ENCODE results near the gene SPAG6. TPM values are rescaled to one million over a fixed set of nuclear protein-coding genes. Genes with fewer than 3 reads are reported as not detected.
"Not testable (repeated sequence)": the region's sequence is repeated elsewhere in the genome, so short reads cannot be mapped to it uniquely, and the experiment has no call there.

The SPAG6 gene
- total RNA-seq, 2 donors from 2014 or later: not detected

- no peak for DNase-seq (ENCODE audit: low spot score)
- intact Hi-C loops (cut with DNase I): no loop called here
These were observed 7.0 kb upstream of the SPAG6 start for GRCh38 chr10:22338185-22338900.

DNA sequence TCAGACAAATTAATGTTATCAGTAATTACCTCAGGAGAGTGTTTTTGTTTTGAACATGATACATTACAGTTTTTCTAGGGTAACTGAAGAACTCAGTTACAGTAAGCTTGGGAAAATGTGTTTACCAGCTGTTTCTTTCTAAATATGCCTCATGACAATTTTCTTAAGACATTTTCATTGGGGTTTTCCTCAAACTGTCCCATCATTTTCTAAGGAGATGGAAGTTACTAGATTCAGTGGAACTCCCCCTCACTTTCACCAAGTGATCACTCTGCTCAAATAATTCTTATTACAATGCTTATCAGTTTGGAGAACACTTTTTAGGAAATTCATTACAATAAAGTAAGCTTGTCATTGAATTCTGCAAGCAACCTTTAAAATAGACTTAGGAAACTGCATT, 6.4 kb upstream of the SPAG6 start:
- intact Hi-C loops (cut with DNase I): no loop called here
- DNase-seq (ENCODE audit: low spot score): no peak

DNA sequence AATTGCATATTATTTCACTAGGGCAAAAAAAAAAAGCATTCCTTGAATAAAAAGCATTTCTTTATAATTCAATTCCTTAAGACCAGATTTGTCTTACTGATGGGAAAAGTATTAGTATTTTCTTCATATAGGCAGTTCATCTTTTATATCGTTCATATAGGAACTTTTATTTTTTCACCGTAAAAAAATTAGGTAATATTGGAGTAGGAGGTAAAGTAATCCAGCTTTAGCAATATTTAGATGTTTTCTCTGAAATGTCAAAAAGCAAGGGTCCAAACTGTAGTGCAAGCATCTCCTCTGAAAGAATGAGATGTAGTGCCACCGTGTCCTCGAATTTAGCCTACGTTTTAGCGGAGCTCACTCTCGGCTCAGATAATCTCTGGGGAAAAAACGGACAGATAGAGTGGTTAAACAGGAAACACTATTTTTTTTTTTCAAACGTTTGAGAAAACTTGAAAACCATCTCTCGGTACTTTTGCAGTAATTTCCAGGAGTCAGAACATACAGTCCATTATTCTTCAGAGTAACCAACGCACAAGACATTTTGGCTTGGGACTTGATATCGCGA, 5.5 kb upstream of the SPAG6 start:
- no peak for DNase-seq (ENCODE audit: low spot score)
- intact Hi-C loops (cut with DNase I): loop anchor here in 1 of 2 donors (10.0 kb wide), 1 partner anchor 95 kb away; no protein-coding TSS in a partner anchor

GRCh38 chr10:22340329-22341189, 4.7 kb upstream of the SPAG6 start:
- intact Hi-C loops (cut with DNase I): loop anchor here (1.0 to 10.0 kb wide), 2 partner anchors 14 to 94 kb away; no protein-coding TSS in a partner anchor
- peak; percentile 91 for DNase-seq (ENCODE audit: low spot score)

GRCh38 chr10:22341190-22341925, 3.9 kb upstream of the SPAG6 start:
- peak; percentile 85 for DNase-seq (ENCODE audit: low spot score)
- intact Hi-C loops (cut with DNase I): loop anchor here (1.0 to 10.0 kb wide), 2 partner anchors 15 to 93 kb away; no protein-coding TSS in a partner anchor

DNA sequence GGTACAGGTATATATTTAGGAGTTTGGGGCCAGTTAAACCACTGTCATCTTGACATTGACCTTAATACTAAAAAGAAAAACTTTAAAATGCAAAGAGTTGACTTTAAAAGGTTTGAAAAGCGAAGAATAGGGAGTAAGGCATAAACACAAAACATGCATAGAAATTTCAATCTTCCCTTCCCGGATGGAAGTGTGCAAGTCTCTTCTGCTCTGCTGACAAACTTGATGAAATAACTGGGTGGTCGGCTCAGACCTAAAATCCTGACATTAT, 3.4 kb upstream of the SPAG6 start:
- intact Hi-C loops (cut with DNase I): loop anchor here (1.0 to 10.0 kb wide), 2 partner anchors 16 to 93 kb away; no protein-coding TSS in a partner anchor
- no peak for DNase-seq (ENCODE audit: low spot score)

DNA sequence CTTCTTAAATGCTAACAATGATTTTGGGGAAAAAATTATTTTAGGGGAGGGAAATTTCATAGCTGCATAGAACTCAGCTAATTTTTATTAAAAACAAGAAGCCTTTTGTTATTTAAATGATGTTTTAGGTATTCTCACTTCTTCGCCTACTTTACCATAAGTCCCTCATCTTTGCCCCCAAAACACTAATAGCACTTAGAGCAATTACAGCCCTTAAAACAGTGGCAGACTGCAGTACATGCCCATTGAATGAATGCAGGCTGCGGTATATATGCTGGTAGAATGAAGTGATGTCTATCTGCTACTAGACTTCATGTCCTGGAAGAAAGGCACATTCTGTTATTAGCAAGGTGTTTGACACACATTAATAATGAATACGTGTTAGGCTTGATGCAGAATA, 2.9 kb upstream of the SPAG6 start:
- intact Hi-C loops (cut with DNase I): loop anchor here in 1 of 2 donors (10.0 kb wide), 1 partner anchor 92 kb away; no protein-coding TSS in a partner anchor
- DNase-seq (ENCODE audit: low spot score): no peak

- intact Hi-C loops (cut with DNase I): loop anchor here in 1 of 2 donors (10.0 kb wide), 1 partner anchor 91 kb away; no protein-coding TSS in a partner anchor
- DNase-seq (ENCODE audit: low spot score): no peak
These were observed 1.6 kb upstream of the SPAG6 start for GRCh38 chr10:22343731-22344130.

- DNase-seq (ENCODE audit: low spot score): no peak
- intact Hi-C loops (cut with DNase I): loop anchor here in 1 of 2 donors (10.0 kb wide), 1 partner anchor 91 kb away; no protein-coding TSS in a partner anchor
These were observed 1.0 kb upstream of the SPAG6 start for GRCh38 chr10:22344249-22344648.

- intact Hi-C loops (cut with DNase I): loop anchor here in 1 of 2 donors (10.0 kb wide), 1 partner anchor 90 kb away; no protein-coding TSS in a partner anchor
- DNase-seq (ENCODE audit: low spot score): no peak
These were observed 455 bp upstream of the SPAG6 start for GRCh38 chr10:22344781-22345300.

GRCh38 chr10:22346096-22346661, 883 bp downstream of the SPAG6 start:
- DNase-seq (ENCODE audit: low spot score): no peak
- intact Hi-C loops (cut with DNase I): loop anchor here in 1 of 2 donors (10.0 kb wide), 1 partner anchor 89 kb away; no protein-coding TSS in a partner anchor

DNA sequence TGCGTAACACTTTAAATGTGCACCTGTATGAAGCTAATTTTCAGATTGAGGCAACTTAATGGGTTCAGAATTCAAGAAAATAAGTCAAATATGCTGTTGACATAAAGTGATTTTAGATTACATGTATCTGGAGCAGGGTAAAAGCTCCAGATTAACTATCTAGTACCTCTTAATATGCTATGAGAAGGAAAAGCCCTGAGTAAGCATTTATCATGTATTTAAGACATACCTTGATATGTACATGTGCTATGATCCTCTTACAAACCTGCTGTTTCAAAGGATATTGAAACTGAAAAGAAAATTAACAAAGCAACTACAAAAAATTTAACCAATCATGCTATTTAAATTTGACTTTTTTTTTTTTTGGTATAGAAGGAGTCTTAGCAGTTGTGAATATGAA, 4.5 kb downstream of the SPAG6 start:
- DNase-seq (ENCODE audit: low spot score): no peak
- intact Hi-C loops (cut with DNase I): loop anchor here in 1 of 2 donors (10.0 kb wide), 1 partner anchor 85 kb away; no protein-coding TSS in a partner anchor

- intact Hi-C loops (cut with DNase I): no loop called here
- DNase-seq (ENCODE audit: low spot score): no peak
These were observed 5.9 kb downstream of the SPAG6 start for GRCh38 chr10:22351131-22351703.

- intact Hi-C loops (cut with DNase I): no loop called here
- DNase-seq (ENCODE audit: low spot score): no peak
These were observed 11.1 kb downstream of the SPAG6 start for GRCh38 chr10:22356324-22356873.

DNA sequence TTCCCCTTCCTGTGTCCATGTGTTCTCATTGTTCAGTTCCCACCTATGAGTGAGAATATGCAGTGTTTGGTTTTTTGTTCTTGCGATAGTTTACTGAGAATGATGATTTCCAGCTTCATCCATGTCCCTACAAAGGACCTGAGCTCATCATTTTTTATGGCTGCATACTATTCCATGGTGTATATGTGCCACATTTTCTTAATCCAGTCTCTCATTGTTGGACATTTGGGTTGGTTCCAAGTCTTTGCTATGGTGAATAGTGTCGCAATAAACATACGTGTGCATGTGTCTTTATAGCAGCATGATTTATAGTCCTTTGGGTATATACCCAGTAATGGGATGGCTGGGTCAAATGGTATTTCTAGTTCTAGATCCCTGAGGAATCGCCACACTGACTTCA, 12.5 kb downstream of the SPAG6 start:
- intact Hi-C loops (cut with DNase I): not testable (repeated sequence)

DNA sequence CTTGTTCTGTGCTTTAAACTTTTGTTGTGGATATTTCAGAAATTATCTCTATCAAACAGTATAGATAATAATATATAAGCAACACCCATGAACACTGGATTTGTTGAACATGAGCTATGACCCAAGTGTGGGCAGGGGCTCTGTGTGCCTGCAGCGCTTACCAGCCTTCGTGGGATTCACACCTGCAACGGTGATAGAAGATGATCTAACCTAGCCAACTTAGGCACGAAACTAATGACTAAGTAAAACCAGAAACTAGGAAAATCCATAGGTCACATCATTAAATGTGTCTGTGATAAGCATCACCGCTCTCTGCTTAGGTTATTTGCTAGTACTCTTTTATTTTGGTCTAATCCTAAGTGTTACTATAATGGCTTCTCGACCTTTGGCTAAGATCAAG, 18.0 kb downstream of the SPAG6 start:
- intact Hi-C loops (cut with DNase I): no loop called here
- DNase-seq (ENCODE audit: low spot score): no peak

More for the DNA sequence above, 12.5 kb downstream of the SPAG6 start:
- not testable (repeated sequence) for DNase-seq (ENCODE audit: low spot score)

- DNase-seq (ENCODE audit: low spot score): no peak
- intact Hi-C loops (cut with DNase I): no loop called here
These were observed 19.3 kb downstream of the SPAG6 start for GRCh38 chr10:22364407-22365140.
